WI38 (cell line): Measurements from ENCODE around the gene U2AF1L4.
"Not testable (repeated sequence)": the region's sequence is repeated elsewhere in the genome, so short reads cannot be mapped to it uniquely, and the experiment has no call there.

Source experiments
- H3K4me3 ChIP-seq: 2 replicates; pipeline ENCODE4 v1.5.1; 2011; ENCODE audit warnings: low read depth, mild to moderate bottlenecking, control low read depth, low read length
- CTCF ChIP-seq: IDR thresholded peaks from 2 replicates; pipeline ENCODE4 v1.5.1; 2012; ENCODE audit warnings: low read depth, mild to moderate bottlenecking, control low read depth, low read length

The U2AF1L4 gene

DNA sequence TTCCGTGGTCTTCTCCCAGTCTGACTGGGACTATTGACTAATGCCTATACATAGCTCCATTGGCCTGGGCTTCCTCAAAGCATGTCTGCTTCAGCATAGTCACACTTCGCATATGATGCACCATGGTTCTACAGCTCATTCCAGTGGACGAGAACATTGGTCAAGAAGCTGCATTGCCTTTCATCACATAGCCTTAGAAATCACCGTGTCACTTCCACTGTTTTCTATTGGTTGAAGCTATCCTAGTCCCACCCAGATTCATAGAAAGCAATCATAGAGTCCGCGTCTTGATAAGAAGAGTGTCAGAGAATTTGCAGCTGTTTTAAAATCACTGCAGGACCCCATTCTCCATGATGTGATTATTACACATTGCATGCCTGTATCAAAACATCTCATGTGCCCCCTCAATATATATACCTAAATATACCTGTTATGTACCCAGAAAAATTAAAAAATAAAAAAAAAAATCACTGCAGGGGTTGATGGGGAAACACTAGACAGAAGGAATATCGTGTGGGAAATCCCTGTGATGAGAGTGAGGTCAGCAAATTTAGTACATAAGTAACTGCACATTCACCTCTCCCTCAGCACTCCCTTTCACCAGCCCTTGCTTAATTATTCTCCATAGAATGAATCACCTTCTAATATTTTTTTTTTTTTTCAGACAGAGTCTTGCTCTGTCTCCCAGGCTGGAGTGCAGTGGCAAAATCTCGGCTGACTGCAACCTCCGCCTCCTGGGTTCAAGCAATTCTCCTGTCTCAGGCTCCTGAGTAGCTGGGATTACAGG is 28.0 kb upstream of the U2AF1L4 start:
- H3K4me3 ChIP-seq = no peak overlapping the region
- no peak for TF ChIP-seq CTCF

- H3K4me3 ChIP-seq = not testable (repeated sequence)
These were observed 27.1 kb upstream of the U2AF1L4 start for GRCh38 chr19:35772362-35772761.

GRCh38 chr19:35768082-35768421 is 22.8 kb upstream of the U2AF1L4 start:
- no peak for TF ChIP-seq CTCF
- no peak overlapping the region for H3K4me3 ChIP-seq

- TF ChIP-seq CTCF = no peak
- no peak overlapping the region for H3K4me3 ChIP-seq
These were observed 22.3 kb upstream of the U2AF1L4 start for GRCh38 chr19:35767288-35768081.

GRCh38 chr19:35766571-35767104 is 21.4 kb upstream of the U2AF1L4 start:
- no peak for TF ChIP-seq CTCF

DNA sequence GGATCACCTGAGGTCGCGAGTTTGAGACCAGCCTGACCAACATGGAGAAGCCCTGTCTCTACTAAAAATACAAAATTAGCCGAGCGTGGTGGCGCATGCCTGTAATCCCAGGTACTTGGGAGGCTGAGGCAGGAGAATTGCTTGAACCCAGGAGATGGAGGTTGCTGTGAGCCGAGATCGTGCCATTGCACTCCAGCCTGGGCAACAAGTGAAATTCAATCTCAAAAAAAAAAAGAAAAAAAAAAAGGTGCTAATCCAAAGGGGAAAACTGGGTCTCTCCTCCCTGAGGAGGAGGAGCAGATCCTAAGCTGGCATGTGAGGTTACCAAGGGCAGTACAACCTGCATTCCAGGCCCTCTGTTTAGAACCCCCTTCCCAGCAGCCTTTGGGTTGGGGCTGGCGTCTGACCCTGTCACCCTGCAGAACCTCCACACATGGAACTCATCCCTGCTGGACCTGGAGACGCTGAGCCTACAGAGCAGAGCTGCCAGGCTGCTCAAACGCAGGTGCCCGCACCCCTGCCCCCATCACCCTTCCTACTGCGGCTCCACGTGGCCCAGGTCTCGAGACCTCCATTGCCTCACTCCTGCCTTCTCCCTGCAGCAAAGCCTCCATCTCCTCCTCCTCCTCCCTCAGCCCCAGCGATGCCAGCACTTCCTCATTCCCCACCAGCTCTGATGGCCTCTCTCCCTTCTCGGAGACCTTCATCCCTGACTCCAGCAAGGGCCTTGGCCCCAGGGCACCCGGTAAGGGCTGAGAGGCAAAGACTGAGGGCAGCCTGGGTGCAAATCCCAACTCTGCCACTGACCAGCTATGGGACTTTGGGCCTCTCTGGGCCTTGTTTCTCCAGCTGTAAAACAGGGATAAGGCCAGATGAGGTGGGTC is 19.5 kb upstream of the U2AF1L4 start:
- TF ChIP-seq CTCF = no peak
- no peak overlapping the region for H3K4me3 ChIP-seq

More at GRCh38 chr19:35766571-35767104, 21.4 kb upstream of the U2AF1L4 start:
- no peak overlapping the region for H3K4me3 ChIP-seq

DNA sequence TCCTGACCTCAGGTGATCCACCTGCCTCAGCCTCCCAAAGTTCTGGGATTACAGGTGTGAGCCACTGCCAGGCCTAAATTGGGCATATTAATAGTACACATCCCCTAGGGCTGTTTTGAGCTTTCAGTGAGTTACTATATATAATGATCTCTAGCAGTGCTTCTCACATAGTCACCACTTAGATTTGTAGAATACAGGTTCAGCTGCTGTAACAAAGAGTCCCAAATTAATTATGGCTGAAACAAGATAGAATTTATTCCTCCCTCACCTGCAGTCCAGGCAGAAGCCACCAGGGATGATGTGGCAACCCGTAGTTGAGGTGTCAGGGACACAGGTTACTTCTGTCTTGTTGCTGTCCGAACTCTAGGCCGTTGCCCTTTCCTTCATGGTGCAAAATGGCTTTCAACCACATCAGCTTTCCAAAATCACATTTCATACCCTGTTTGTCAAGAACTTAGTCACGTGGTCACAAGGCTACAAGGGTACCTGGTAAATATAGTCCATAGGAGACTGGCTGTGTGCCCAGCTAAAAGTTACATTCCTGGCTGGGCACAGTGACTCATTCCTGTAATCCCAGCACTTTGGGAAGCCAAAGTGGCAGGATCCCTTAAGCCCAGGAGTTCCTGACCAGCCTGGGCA is 15.6 kb upstream of the U2AF1L4 start:
- no peak for TF ChIP-seq CTCF
- H3K4me3 ChIP-seq = no peak overlapping the region
